Osteocyte (in vitro differentiated cells): ENCODE data around the gene KATNBL1. TPM values are rescaled to one million over a fixed set of nuclear protein-coding genes. Genes with fewer than 3 reads are reported as not detected.
"Not testable (repeated sequence)": the region's sequence is repeated elsewhere in the genome, so short reads cannot be mapped to it uniquely, and the experiment has no call there.

Experiments used
- DNase-seq: peaks from one replicate; pipeline ENCODE4 v3.0.0; 2021; ENCODE audit warnings: mixed read lengths; ENCODE audit not compliant: unreplicated experiment; ENCODE audit errors: extremely low spot score
- H3K27ac Mint-ChIP-seq: one replicate; pipeline ENCODE4 v1.8.0; 2021; ENCODE audit warnings: mild to moderate bottlenecking, mixed read lengths; ENCODE audit not compliant: unreplicated experiment
- H3K27me3 Mint-ChIP-seq: one replicate; pipeline ENCODE4 v1.8.0; 2021; ENCODE audit warnings: mixed read lengths; ENCODE audit not compliant: unreplicated experiment
- H3K36me3 Mint-ChIP-seq: one replicate; pipeline ENCODE4 v1.8.0; 2021; ENCODE audit warnings: mixed read lengths; ENCODE audit not compliant: unreplicated experiment
- H3K4me1 Mint-ChIP-seq: one replicate; pipeline ENCODE4 v1.8.0; 2021; ENCODE audit warnings: mixed read lengths; ENCODE audit not compliant: unreplicated experiment
- H3K4me3 Mint-ChIP-seq: one replicate; pipeline ENCODE4 v1.8.0; 2021; ENCODE audit warnings: mild to moderate bottlenecking, moderate library complexity, mixed read lengths; ENCODE audit not compliant: unreplicated experiment
- H3K9me3 Mint-ChIP-seq: one replicate; pipeline ENCODE4 v1.8.0; 2021; ENCODE audit warnings: mixed read lengths; ENCODE audit not compliant: unreplicated experiment
- total RNA-seq: library from RNA; stranded (reverse); gene quantifications from 2 replicates; pipeline ENCODE4 v1.2.1, GENCODE V29; 2021
- TF ChIP-seq, protein P1 (sequence below): fragments of 200-600 bp; sonication (generic); IDR thresholded peaks from 2 replicates; pipeline ENCODE4 v1.5.0; 2021; ENCODE audit warnings: antibody characterized with exemption, mild to moderate bottlenecking, moderate library complexity

KATNBL1 gene
- total RNA-seq, 1 donor from 2014 or later, result 39.1 TPM

DNA sequence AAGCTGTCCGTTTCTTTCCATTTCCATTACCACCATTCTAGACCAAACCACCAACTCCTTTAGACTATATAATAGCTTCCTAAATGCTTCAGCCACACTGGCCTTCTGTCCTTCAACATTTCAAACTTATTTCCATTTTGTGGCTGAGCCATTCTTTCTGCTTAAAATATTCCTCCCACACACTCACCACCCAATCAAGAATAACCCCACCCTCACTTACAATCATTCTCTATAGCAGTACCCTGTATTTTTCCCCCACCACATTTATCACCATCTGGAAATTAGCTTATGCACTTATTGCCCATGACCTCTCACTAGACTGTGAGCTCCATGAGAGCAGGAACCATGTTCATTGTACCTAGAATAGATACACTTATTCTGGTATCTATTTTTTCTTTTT lies 6.6 kb downstream of the KATNBL1 start:
- peaks cover 8% of the 10 kb centered on the region for H3K36me3 Mint-ChIP-seq
- H3K9me3 Mint-ChIP-seq, result no peaks in the 10 kb centered on the region
- H3K4me1 Mint-ChIP-seq, result peaks cover 13% of the 10 kb centered on the region
- H3K27me3 Mint-ChIP-seq, result no peaks in the 10 kb centered on the region
- no peak for DNase-seq
- H3K4me3 Mint-ChIP-seq, result no peak overlapping the region
- H3K27ac Mint-ChIP-seq, result no peak overlapping the region
- TF ChIP-seq, protein P1, sequence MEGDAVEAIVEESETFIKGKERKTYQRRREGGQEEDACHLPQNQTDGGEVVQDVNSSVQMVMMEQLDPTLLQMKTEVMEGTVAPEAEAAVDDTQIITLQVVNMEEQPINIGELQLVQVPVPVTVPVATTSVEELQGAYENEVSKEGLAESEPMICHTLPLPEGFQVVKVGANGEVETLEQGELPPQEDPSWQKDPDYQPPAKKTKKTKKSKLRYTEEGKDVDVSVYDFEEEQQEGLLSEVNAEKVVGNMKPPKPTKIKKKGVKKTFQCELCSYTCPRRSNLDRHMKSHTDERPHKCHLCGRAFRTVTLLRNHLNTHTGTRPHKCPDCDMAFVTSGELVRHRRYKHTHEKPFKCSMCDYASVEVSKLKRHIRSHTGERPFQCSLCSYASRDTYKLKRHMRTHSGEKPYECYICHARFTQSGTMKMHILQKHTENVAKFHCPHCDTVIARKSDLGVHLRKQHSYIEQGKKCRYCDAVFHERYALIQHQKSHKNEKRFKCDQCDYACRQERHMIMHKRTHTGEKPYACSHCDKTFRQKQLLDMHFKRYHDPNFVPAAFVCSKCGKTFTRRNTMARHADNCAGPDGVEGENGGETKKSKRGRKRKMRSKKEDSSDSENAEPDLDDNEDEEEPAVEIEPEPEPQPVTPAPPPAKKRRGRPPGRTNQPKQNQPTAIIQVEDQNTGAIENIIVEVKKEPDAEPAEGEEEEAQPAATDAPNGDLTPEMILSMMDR, result no peak

DNA sequence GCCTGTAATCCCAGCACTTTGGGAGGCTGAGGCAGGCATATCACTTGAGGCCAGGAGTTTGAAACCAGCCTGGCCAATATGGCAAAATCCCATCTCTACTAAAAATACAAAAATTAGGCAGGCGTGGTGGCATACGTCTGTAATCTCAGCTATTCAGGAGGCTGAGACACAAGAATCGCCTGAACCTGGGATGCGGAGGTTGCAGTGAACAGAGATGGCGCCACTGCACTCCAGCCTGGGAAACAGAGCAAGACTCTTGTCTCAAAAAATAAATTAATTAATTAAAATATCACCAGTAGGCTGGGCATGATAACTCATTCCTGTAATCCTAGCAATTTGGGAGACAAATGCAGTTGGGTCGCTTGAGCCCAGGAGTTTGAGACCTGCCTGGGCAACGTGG lies 16.6 kb downstream of the KATNBL1 start:
- peaks cover 15% of the 10 kb centered on the region for H3K4me1 Mint-ChIP-seq
- not testable (repeated sequence) for H3K9me3 Mint-ChIP-seq, H3K4me3 Mint-ChIP-seq, DNase-seq, H3K27ac Mint-ChIP-seq, H3K27me3 Mint-ChIP-seq, H3K36me3 Mint-ChIP-seq

- Mint-ChIP-seq H3K4me3 (no peak overlapping the region), H3K27me3 (no peaks in the 10 kb centered on the region), H3K9me3 (no peaks in the 10 kb centered on the region), H3K27ac (no peak overlapping the region), H3K36me3 (no peaks in the 10 kb centered on the region), H3K4me1 (peaks cover 16% of the 10 kb centered on the region)
- DNase-seq, result no peak
- TF ChIP-seq, protein P1, result no peak
Observed at GRCh38 chr15:34188711-34189110, 21.2 kb downstream of the KATNBL1 start.

- no peak overlapping the region for H3K27ac Mint-ChIP-seq
- H3K9me3 Mint-ChIP-seq, result no peaks in the 10 kb centered on the region
- H3K36me3 Mint-ChIP-seq, result no peaks in the 10 kb centered on the region
- TF ChIP-seq, protein P1, result no peak
- no peaks in the 10 kb centered on the region for H3K27me3 Mint-ChIP-seq
- H3K4me3 Mint-ChIP-seq, result no peak overlapping the region
- no peak for DNase-seq
- peaks cover 16% of the 10 kb centered on the region for H3K4me1 Mint-ChIP-seq
Observed at GRCh38 chr15:34185666-34186065, 24.2 kb downstream of the KATNBL1 start.

DNA sequence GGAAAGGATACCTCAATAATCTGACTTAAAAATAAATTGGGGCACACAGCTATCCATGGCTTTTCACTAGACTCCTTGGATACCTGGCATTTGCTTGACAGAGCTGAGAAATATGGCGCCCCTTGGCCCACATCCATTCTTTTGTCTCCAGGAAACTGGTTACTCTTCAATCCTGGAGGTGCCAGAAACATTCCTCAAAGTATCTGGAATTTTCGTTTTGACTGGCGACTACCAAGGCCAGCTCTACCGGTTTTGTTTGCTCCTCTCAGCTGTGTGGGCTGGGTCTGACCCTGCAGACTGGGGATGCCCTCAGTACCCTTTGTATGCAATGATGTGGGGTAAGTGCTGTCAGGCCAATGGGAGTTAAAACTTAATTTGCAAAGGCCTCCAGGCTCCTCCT lies 27.0 kb downstream of the KATNBL1 start:
- TF ChIP-seq, protein P1, result no peak
- Mint-ChIP-seq H3K27me3 (no peaks in the 10 kb centered on the region), H3K36me3 (peaks cover 4% of the 10 kb centered on the region), H3K4me1 (peaks cover 4% of the 10 kb centered on the region), H3K9me3 (no peaks in the 10 kb centered on the region), H3K27ac (no peak overlapping the region), H3K4me3 (no peak overlapping the region)
- no peak for DNase-seq

GRCh38 chr15:34179234-34179633 lies 30.7 kb downstream of the KATNBL1 start:
- H3K27ac Mint-ChIP-seq, result no peak overlapping the region
- DNase-seq, result no peak

GRCh38 chr15:34165987-34166573 lies 43.8 kb downstream of the KATNBL1 start:
- not testable (repeated sequence) for H3K4me3 Mint-ChIP-seq, H3K4me1 Mint-ChIP-seq, H3K27me3 Mint-ChIP-seq, DNase-seq, H3K27ac Mint-ChIP-seq
- peaks cover 26% of the 10 kb centered on the region for H3K36me3 Mint-ChIP-seq
- peaks cover 12% of the 10 kb centered on the region for H3K9me3 Mint-ChIP-seq

More at GRCh38 chr15:34179234-34179633, 30.7 kb downstream of the KATNBL1 start:
- H3K36me3 Mint-ChIP-seq, result peaks cover 17% of the 10 kb centered on the region
- H3K4me1 Mint-ChIP-seq, result peaks cover 2% of the 10 kb centered on the region
- no peak overlapping the region for H3K4me3 Mint-ChIP-seq
- H3K27me3 Mint-ChIP-seq, result no peaks in the 10 kb centered on the region
- H3K9me3 Mint-ChIP-seq, result peaks cover 6% of the 10 kb centered on the region
- TF ChIP-seq, protein P1, result no peak
